Measurements from ENCODE around the gene GDF15. TPM values are rescaled to one million over a fixed set of nuclear protein-coding genes. Genes with fewer than 3 reads are reported as not detected.
A peak's percentile ranks its signal among the peaks of the same experiment; 100 is the strongest.

GDF15 gene
- total RNA-seq, 1 donor from 2014 or later: 8.9 TPM

- Mint-ChIP-seq H3K4me1 (ENCODE audit: low read depth, unreplicated experiment) (peaks cover 3% of the 10 kb centered on the region), H3K4me3 (ENCODE audit: unreplicated experiment) (peak overlapping the region; percentile 80), H3K9me3 (ENCODE audit: unreplicated experiment) (peaks cover 5% of the 10 kb centered on the region), H3K36me3 (ENCODE audit: unreplicated experiment) (no peaks in the 10 kb centered on the region), H3K27me3 (ENCODE audit: unreplicated experiment) (peaks cover 11% of the 10 kb centered on the region), H3K27ac (ENCODE audit: unreplicated experiment) (peak overlapping the region; percentile 70)
- DNase-seq: peak; percentile 82
- peak; percentile 34 for TF ChIP-seq CTCF (IDR thresholded peaks at IDR 0.05; ENCODE audit: partially characterized antibody, unreplicated experiment)
Measured at GRCh38 chr19:18436671-18437490, 50.9 kb downstream of the GDF15 start.

- peaks cover 6% of the 10 kb centered on the region for H3K4me1 Mint-ChIP-seq (ENCODE audit: low read depth, unreplicated experiment)
- DNase-seq: peak; percentile 62
- TF ChIP-seq CTCF (IDR thresholded peaks at IDR 0.05; ENCODE audit: partially characterized antibody, unreplicated experiment): peak; percentile 10
- peaks cover 9% of the 10 kb centered on the region for H3K9me3 Mint-ChIP-seq (ENCODE audit: unreplicated experiment)
- H3K27me3 Mint-ChIP-seq (ENCODE audit: unreplicated experiment): peaks cover 12% of the 10 kb centered on the region
- peak within 1 kb of the TSS; percentile 73 for H3K4me3 Mint-ChIP-seq (ENCODE audit: unreplicated experiment)
- H3K27ac Mint-ChIP-seq (ENCODE audit: unreplicated experiment): no peak within 1 kb of the TSS
- peaks cover 4% of the 10 kb centered on the region for H3K36me3 Mint-ChIP-seq (ENCODE audit: unreplicated experiment)
Measured at GRCh38 chr19:18437491-18438330, 51.8 kb downstream of the GDF15 start, which contains the start of gene ISYNA1. TSS of gene ISYNA1 (minus strand) at chr19:18438133. CDS start at chr19:18437979, 154 bp downstream.

GRCh38 chr19:18438331-18439024 is 52.5 kb downstream of the GDF15 start:
- H3K9me3 Mint-ChIP-seq (ENCODE audit: unreplicated experiment): peaks cover 10% of the 10 kb centered on the region
- H3K4me1 Mint-ChIP-seq (ENCODE audit: low read depth, unreplicated experiment): peaks cover 11% of the 10 kb centered on the region
- H3K4me3 Mint-ChIP-seq (ENCODE audit: unreplicated experiment): no peak overlapping the region
- TF ChIP-seq CTCF (IDR thresholded peaks at IDR 0.05; ENCODE audit: partially characterized antibody, unreplicated experiment): no peak
- H3K27me3 Mint-ChIP-seq (ENCODE audit: unreplicated experiment): peaks cover 12% of the 10 kb centered on the region
- no peak overlapping the region for H3K27ac Mint-ChIP-seq (ENCODE audit: unreplicated experiment)
- DNase-seq: peak; percentile 35
- H3K36me3 Mint-ChIP-seq (ENCODE audit: unreplicated experiment): peaks cover 5% of the 10 kb centered on the region

Small RNA genes within 50 kb of the gene (microRNA-seq; reads per million reads assigned to microRNA genes)
- gene MIR3189 (ENCODE audit: unreplicated experiment): not detected

Other genes starting within 250 kb of the GDF15 start
- gene PIK3R2, start 233.0 kb upstream of the GDF15 start, total RNA-seq (ENCODE audit: unreplicated experiment): 36.4 TPM
- gene IFI30, start 212.3 kb upstream of the GDF15 start, total RNA-seq (ENCODE audit: unreplicated experiment): 0.76 TPM
- gene MPV17L2, start 192.9 kb upstream of the GDF15 start, total RNA-seq (ENCODE audit: unreplicated experiment): 17.9 TPM
- gene RAB3A, start 182.1 kb upstream of the GDF15 start, total RNA-seq (ENCODE audit: unreplicated experiment): 77.4 TPM
- gene PDE4C, start 159.7 kb upstream of the GDF15 start, total RNA-seq (ENCODE audit: unreplicated experiment): 69.8 TPM
- gene IQCN, start 111.7 kb upstream of the GDF15 start, total RNA-seq (ENCODE audit: unreplicated experiment): 23.6 TPM
- 341 TPM for gene JUND, start 104.5 kb upstream of the GDF15 start, total RNA-seq (ENCODE audit: unreplicated experiment)
- 137 TPM for gene LSM4, start 63.1 kb upstream of the GDF15 start, total RNA-seq (ENCODE audit: unreplicated experiment)
- 25.6 TPM for gene PGPEP1, start 45.6 kb upstream of the GDF15 start, total RNA-seq (ENCODE audit: unreplicated experiment)
- not detected for gene LRRC25, start 11.5 kb downstream of the GDF15 start, total RNA-seq (ENCODE audit: unreplicated experiment)
- gene SSBP4, start 33.2 kb downstream of the GDF15 start, total RNA-seq (ENCODE audit: unreplicated experiment): 177 TPM
- gene ISYNA1, start 52.0 kb downstream of the GDF15 start, total RNA-seq (ENCODE audit: unreplicated experiment): 111 TPM
- gene ELL, start 135.9 kb downstream of the GDF15 start, total RNA-seq (ENCODE audit: unreplicated experiment): 11.6 TPM
- gene FKBP8, start 157.4 kb downstream of the GDF15 start, total RNA-seq (ENCODE audit: unreplicated experiment): 203 TPM
- gene KXD1, start 171.7 kb downstream of the GDF15 start, total RNA-seq (ENCODE audit: unreplicated experiment): 71.3 TPM
- 826 TPM for gene UBA52, start 185.7 kb downstream of the GDF15 start, total RNA-seq (ENCODE audit: unreplicated experiment)
- gene REX1BD, start 202.6 kb downstream of the GDF15 start, total RNA-seq (ENCODE audit: unreplicated experiment): 54.3 TPM
- 55.3 TPM for gene CRLF1, start 220.6 kb downstream of the GDF15 start, total RNA-seq (ENCODE audit: unreplicated experiment)
- 92.3 TPM for gene TMEM59L, start 226.7 kb downstream of the GDF15 start, total RNA-seq (ENCODE audit: unreplicated experiment)

Measured in glutamatergic neuron (in vitro differentiated cells).